VCaP (cell line): ENCODE results near the gene SENP7.

Experiments
- H3K27ac ChIP-seq: fragments of 450-650 bp; 2 replicates; pipeline ENCODE4 v1.5.1; 2017
- TF ChIP-seq, protein P1 (sequence below): fragments of 450-650 bp; conservative IDR thresholded peaks from 2 replicates; pipeline ENCODE4 v1.5.1; 2017; ENCODE audit warnings: mild to moderate bottlenecking, moderate library complexity

Gene SENP7

DNA sequence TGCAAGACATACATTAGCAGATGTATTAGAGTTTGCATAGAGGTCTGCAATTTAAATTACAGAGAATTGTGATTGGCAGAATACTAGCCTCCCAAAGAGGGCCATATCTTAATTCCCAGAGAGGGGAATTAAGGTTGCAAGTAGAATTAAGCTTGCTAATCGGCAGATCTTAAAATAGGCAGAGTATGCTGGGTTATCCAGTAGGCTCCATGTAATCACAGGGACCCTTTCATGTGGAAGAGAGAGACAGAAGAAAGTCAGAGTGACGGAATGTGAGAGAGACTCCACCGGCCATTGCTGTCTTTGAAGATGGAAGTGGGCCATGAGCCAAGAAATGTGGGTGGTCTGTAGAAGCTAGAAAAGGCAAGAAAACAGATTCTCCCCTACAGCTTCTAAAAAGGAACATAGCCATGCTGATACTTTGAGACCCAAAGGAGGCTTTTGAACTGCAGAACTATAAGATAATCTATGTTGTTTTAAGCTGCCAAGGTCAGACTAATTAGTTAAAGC, 231.4 kb downstream of the SENP7 start:
- TF ChIP-seq, protein P1, sequence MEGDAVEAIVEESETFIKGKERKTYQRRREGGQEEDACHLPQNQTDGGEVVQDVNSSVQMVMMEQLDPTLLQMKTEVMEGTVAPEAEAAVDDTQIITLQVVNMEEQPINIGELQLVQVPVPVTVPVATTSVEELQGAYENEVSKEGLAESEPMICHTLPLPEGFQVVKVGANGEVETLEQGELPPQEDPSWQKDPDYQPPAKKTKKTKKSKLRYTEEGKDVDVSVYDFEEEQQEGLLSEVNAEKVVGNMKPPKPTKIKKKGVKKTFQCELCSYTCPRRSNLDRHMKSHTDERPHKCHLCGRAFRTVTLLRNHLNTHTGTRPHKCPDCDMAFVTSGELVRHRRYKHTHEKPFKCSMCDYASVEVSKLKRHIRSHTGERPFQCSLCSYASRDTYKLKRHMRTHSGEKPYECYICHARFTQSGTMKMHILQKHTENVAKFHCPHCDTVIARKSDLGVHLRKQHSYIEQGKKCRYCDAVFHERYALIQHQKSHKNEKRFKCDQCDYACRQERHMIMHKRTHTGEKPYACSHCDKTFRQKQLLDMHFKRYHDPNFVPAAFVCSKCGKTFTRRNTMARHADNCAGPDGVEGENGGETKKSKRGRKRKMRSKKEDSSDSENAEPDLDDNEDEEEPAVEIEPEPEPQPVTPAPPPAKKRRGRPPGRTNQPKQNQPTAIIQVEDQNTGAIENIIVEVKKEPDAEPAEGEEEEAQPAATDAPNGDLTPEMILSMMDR: no peak

DNA sequence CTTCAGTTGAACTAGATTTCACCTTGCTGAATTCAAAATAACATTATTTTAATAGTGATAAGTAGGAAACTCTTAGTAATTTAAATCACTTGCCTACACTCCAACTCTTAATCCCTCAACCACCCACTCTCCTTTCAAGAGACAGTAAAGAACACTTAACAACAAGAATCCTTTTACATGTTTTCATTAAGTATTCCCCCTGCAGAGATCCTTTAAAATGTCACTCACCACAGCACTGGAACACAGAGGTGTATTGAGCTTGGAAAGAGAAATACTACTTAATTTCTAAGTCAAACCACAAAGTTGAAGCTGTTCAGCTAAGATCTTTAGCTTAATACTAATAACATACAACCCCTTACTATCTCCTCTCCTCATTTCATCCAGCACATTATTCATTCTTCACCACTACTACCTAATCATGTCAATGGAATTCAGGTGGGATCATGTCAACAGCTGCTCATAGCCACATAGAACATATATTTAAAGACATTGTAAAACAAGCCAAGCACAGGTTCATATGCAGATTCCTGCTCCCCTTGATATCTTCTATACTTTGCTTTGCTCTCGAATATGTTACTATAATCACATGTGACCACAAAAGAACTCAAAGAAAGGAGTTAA, 233.1 kb downstream of the SENP7 start:
- no peak overlapping the region for H3K27ac ChIP-seq
- TF ChIP-seq, protein P1: no peak

More for the DNA sequence above, 231.4 kb downstream of the SENP7 start:
- no peak overlapping the region for H3K27ac ChIP-seq

DNA sequence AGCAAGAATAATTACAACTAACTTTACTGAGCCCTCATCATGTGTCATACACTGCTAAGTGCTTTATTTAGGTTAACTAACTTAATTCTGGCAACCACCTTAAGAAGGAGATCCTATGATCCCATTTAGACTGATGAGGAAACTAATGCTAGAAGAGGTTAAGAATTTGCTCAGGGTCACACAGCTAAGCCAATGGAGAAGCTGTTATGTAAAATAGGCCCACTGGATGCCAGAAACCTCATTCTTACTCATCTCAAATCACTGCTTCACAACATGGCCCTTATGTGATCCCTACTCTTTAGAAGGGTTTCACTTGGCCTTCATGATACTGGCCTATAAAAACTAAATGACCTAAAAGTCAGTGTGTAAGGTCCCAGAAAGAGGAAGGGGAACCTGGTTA, 233.8 kb downstream of the SENP7 start:
- TF ChIP-seq, protein P1: no peak
- no peak overlapping the region for H3K27ac ChIP-seq

DNA sequence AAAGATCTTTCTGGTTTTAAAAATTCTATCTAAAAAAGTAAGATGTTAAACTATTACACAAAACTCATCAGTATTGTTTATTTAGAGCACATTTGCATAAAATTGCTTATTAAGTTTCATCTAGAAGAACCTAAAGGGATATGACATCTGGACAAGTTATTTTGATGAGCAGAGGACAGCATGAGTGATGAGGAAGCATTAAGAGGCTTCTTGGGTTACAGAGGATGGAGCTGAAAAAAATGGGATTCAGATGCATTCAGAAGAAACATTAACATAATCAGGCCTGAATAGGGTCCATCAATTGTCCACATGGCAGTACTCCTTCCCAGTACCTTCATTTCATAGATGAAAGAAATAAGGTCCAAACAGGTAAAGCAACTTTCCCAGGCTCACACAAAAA, 234.3 kb downstream of the SENP7 start:
- TF ChIP-seq, protein P1: no peak

More for the DNA sequence above, 234.3 kb downstream of the SENP7 start:
- no peak overlapping the region for H3K27ac ChIP-seq
